CD4-positive, alpha-beta T cell treated with Interleukin-6 at 100 ng/mL for 8 hours (primary cell): ENCODE data around the gene SCML1.

Experiments used
- DNase-seq: peaks from one replicate; pipeline ENCODE4 v3.0.0-alpha.2; 2020; ENCODE audit warnings: mixed read lengths, low spot score

SCML1 gene

GRCh38 chrX:17788956-17789562, 51.8 kb downstream of the SCML1 start:
- DNase-seq = no peak

- no peak for DNase-seq
Observed at GRCh38 chrX:17792826-17793225, 55.5 kb downstream of the SCML1 start.

GRCh38 chrX:17798921-17799320, 61.6 kb downstream of the SCML1 start:
- DNase-seq = no peak

GRCh38 chrX:17801431-17801830, 64.1 kb downstream of the SCML1 start:
- no peak for DNase-seq

GRCh38 chrX:17802756-17803155, 65.5 kb downstream of the SCML1 start:
- no peak for DNase-seq

- no peak for DNase-seq
Observed at GRCh38 chrX:17803449-17803848, 66.2 kb downstream of the SCML1 start.
